HG03469 (cell line): ENCODE measurements around the gene EFNA4.

Source experiments
- ATAC-seq: cut with Tn5 transposase; IDR thresholded peaks from one replicate; pipeline ENCODE4 v1.9.1; 2021; ENCODE audit warnings: mild to moderate bottlenecking, moderate library complexity, moderate number of reproducible peaks; ENCODE audit not compliant: unreplicated experiment

EFNA4 gene

DNA sequence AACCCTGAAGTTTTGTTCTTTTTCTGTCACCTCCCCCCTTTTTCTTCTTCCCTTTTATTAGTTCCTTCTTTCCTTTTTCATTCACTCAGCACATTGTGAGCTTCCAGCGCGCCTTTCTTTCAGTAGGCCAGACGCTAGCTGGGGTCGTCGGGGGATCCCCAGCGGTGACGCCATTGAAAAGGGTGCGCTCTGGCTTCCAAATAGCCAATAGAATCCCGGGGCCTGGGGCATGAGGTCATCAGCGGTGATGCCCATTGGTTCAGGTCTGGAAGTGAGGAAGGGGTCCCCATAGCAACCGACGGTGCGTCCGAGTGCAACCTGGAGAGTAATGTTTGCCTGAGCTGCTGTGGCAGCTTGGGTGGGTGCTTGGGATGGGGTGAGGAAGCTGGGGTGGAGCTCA is 8.2 kb downstream of the EFNA4 start:
- ATAC-seq, result no peak

GRCh38 chr1:155072531-155073289 is 9.2 kb downstream of the EFNA4 start:
- no peak for ATAC-seq

GRCh38 chr1:155073377-155074242 is 10.1 kb downstream of the EFNA4 start:
- ATAC-seq, result no peak

- no peak for ATAC-seq
Observed at GRCh38 chr1:155075535-155075934, 12.0 kb downstream of the EFNA4 start.

DNA sequence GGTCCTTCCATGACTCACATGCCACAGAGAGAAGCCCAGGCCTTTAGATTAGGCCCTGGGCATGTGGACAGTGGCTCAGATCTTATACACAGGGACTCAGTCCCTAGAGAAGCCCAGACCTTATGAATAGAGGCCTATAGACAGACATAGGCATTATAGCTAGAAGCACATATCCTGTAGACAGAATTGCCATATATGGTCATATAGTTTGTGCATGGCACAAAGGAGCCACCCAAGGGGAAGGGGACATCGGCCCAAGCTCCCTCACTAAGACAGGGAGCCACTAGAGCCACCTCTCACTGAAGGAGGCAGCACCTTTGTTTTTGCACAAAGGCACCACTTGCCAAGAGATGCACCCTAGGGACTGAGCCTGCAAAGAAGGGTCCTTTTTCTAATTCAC is 12.8 kb downstream of the EFNA4 start:
- ATAC-seq, result no peak

- ATAC-seq, result no peak
Observed at GRCh38 chr1:155077346-155077745, 13.8 kb downstream of the EFNA4 start.

DNA sequence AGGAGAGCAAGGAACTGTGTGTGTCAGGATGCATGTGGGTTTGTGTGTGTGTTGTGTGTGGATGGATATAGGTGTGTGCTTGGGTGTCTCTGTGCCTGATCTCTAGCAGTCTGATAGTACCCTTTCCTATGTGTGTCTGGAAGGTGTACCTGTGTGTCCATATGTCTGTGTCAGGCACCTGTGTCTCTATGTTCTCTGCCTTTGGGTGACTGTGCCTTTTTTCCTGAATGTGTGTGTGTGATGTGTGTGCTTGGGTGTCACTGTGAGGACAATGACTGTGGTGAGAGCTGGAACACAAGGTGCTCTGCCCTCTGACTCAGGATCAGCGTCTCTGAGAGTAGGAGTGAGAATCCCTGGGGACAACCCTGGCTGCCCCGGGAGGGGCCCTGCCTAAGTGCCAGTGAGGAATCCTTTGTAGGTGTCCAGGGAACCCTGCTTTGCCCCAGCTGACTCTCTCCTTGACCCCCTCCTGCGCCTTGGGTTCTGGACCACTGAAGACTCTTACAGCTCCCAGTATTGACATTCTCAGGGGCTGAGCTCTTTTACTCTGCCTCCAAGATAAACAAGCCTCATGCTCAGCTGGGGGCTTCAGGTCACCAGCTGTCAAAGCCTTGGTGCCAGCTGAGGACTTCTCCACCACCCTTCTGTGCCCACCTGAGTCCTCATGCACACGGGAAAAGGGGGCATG is 14.4 kb downstream of the EFNA4 start:
- ATAC-seq, result no peak

- ATAC-seq, result no peak
Observed at GRCh38 chr1:155078469-155079209, 15.1 kb downstream of the EFNA4 start, which contains the start of gene EFNA3. EFNA3 (plus strand) TSS chr1:155078837; CDS start chr1:155078942, 105 bp downstream.

GRCh38 chr1:155079210-155079486 is 15.6 kb downstream of the EFNA4 start:
- ATAC-seq, result no peak

DNA sequence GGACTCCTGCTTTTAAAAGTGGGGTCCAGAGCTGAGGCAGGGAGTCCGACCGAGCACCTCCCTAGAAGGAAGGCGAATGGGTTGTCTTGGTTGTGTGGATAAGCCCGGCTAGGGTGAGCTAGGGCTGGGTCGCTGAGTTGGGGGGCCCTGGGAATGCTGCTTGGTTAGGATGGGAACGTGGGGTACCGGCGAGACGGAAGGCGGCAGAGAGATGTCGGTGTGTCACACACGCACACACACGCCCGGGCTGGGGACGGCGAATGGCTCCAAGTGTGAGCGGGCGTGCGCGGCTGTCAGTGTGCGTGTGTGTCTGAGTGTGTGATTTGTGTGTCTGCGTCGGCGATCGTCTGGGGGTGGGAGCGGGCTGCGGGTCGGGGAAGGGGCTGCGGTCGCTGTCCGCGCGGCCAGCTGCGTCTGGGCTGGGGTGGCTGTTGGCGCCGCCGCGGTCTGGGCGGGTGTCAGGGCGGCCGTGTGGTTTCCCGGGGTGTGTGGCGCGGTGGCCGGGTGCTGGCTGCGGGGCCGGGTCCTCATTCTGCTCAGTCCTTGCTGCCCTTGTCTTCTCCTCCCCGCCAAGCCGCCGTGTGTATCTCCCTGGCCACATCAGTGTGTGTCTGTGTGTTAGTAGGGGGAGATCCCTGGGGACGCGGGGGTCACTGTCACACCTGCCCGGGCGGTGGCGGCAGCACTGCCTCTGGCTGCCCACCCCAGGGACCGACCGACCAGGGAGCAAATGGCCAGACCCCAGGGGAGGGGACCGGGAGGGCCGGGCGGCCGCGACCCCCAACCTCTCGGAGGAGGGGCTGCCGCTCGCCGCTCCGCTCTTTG is 16.2 kb downstream of the EFNA4 start:
- ATAC-seq, result no peak

GRCh38 chr1:155080312-155081228 is 17.0 kb downstream of the EFNA4 start:
- ATAC-seq, result no peak

- no peak for ATAC-seq
Observed at GRCh38 chr1:155081472-155082300, 18.1 kb downstream of the EFNA4 start.

DNA sequence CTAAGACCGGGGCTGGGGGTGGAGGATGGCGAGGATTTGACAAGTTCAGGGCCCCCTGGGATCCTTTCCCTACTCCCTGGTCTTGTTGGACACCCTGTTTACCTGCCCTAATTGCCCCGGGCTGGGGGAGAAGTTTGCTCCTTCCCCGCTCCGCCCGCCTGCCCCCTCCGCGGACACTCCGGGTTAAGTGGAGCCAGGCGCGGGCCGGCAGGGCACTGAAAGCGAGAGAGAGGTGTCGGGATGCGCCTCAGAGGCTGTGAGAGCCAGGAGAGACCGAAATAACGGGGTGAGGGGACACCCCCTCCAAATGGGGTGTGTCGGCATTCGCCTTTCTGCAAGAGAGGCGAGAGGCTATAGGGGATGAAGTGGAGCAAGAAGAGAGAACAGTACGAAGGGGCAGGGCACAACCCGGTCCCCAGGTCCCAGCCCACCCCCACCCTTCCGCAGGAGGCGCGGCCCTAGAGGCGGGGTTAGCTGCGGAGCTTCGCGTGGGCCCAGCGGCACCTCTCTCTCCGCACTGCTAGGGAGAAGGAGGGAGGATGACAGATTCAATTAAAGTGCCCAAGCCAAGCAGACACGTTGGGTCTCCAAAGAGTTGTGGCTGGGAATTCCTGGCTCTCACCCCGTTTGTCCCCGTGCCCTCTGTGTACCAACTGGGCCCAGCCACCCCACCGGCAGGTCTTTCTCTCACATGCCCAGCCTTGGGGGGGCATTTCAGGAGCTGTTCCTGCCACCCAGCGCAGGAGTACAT is 18.9 kb downstream of the EFNA4 start:
- ATAC-seq, result no peak

DNA sequence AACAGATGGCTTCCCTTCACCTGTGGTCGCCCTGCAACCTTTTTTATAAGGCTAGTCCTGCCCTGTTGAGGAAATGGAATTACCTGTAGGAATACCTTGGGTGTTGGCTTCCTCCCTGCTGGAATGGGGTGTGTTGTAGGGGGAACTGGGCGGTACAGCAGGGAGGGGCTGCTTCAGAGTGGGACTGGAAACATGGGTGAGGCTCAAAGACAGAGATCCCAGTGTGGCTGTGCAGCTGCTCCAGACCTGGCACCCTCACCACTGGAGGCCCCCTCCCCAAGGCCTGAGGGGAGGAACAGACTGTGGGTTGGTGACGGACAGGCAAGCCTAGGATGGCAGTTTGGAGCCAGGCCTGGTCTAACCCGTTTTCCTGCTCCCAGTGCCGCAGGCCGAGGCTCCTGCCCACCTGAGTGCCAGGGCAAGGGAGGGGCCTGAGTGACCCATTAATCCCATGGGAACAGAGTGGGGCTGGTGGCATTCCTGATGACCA is 19.6 kb downstream of the EFNA4 start:
- no peak for ATAC-seq

- ATAC-seq, result no peak
Observed at GRCh38 chr1:155083865-155084721, 20.6 kb downstream of the EFNA4 start.

GRCh38 chr1:155084722-155085503 is 21.4 kb downstream of the EFNA4 start:
- peak; percentile 49 for ATAC-seq
